Measurements from ENCODE around the gene KRIT1. TPM values are rescaled to one million over a fixed set of nuclear protein-coding genes. Genes with fewer than 3 reads are reported as not detected.

KRIT1 gene
- polyA plus RNA-seq, 5 donors, result 35.7 to 62.4 (median 58.2) TPM

GRCh38 chr7:92156990-92157389 is 88.7 kb downstream of the KRIT1 start:
- DNase-seq, result no peak

GRCh38 chr7:92155108-92155739 is 90.5 kb downstream of the KRIT1 start:
- DNase-seq, result no peak

DNA sequence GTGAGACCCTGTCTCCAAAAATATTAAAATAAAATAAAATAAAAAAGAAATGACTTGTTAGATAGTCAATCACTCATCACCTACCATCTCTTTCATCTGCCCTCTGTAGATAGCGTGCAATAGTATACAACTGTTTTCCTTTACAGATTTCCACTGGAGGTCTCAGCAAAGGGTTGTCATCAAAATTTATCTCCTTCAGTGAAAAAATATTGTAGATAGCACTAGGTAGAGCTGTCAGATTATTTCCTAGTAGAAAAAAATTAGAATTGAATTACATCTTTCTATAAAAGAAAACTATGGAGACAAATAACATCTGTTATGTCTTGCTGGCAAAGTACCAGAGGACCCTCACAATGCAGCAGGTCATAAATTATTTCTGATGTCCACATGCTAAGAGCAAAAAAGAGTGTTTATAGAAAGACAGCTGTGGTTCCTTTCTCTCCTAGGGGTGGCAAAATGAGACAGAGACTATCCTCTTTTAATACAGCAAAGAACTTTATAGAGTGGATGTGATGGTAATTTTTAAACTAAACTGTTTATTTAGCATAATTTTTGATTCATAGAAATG is 95.2 kb downstream of the KRIT1 start:
- DNase-seq, result no peak

GRCh38 chr7:92149736-92150239 is 95.9 kb downstream of the KRIT1 start:
- no peak for DNase-seq

Other genes starting within 250 kb of the KRIT1 start
- 10 to 100 TPM; 30.7 to 46.5 (median 39.0) TPM for gene CYP51A1, start 111.4 kb downstream of the KRIT1 start, polyA plus RNA-seq (ENCODE audit: insufficient read depth in 1 of 5, insufficient read length in 5 of 5, low replicate concordance in 1 of 5)
- gene LRRD1, start 66.8 kb downstream of the KRIT1 start, polyA plus RNA-seq (ENCODE audit: insufficient read depth in 1 of 5, insufficient read length in 5 of 5, low replicate concordance in 1 of 5), result under 1 TPM; 0.39 to 0.91 (median 0.55) TPM
- 10 to 100 TPM; 31.2 to 51.1 (median 47.0) TPM for gene ANKIB1, start 60 bp upstream of the KRIT1 start, polyA plus RNA-seq (ENCODE audit: insufficient read depth in 1 of 5, insufficient read length in 5 of 5, low replicate concordance in 1 of 5)
- gene GATAD1, start 201.6 kb upstream of the KRIT1 start, polyA plus RNA-seq (ENCODE audit: insufficient read depth in 1 of 5, insufficient read length in 5 of 5, low replicate concordance in 1 of 5), result 10 to 100 TPM; 45.3 to 76.5 (median 57.8) TPM
- 1 to 10 TPM in 4 of 5 donors, under 1 TPM in 1; 0.70 to 2.4 (median 1.7) TPM for gene ERVW-1, start 232.0 kb upstream of the KRIT1 start, polyA plus RNA-seq (ENCODE audit: insufficient read depth in 1 of 5, insufficient read length in 5 of 5, low replicate concordance in 1 of 5)

Data from right lung (tissue), 5 donors.